Renal cortical epithelial cell (primary cell): ENCODE measurements around the gene MROH9. TPM values are rescaled to one million over a fixed set of nuclear protein-coding genes. Genes with fewer than 3 reads are reported as not detected.
"Not testable (repeated sequence)": the region's sequence is repeated elsewhere in the genome, so short reads cannot be mapped to it uniquely, and the experiment has no call there.

Source experiments
- DNase-seq: peaks from one replicate; pipeline ENCODE4 v3.0.0-alpha.2; 2011; ENCODE audit warnings: low read depth
- total RNA-seq: library from RNA; depleted of rRNA; stranded (reverse); fragments of >200 nt; gene quantifications from 2 replicates; pipeline ENCODE4 v1.2.3, GENCODE V29; 2014

Gene MROH9
- not detected in 2 replicates for total RNA-seq

- no peak for DNase-seq
Observed at GRCh38 chr1:170935231-170935630, at the start of gene MROH9. MROH9 (plus strand) TSS chr1:170935534; CDS start chr1:170945557, 10,023 bp downstream.

- DNase-seq, result no peak
Observed at GRCh38 chr1:170885551-170885950, 49.8 kb upstream of the MROH9 start.

GRCh38 chr1:170886460-170886859 is 48.9 kb upstream of the MROH9 start:
- no peak for DNase-seq

GRCh38 chr1:170887726-170888125 is 47.6 kb upstream of the MROH9 start:
- no peak for DNase-seq

GRCh38 chr1:170891872-170892271 is 43.5 kb upstream of the MROH9 start:
- no peak for DNase-seq

- DNase-seq, result no peak
Observed at GRCh38 chr1:170893655-170894297, 41.6 kb upstream of the MROH9 start.

- no peak for DNase-seq
Observed at GRCh38 chr1:170903961-170904360, 31.4 kb upstream of the MROH9 start.

GRCh38 chr1:170908942-170909341 is 26.4 kb upstream of the MROH9 start:
- no peak for DNase-seq

- DNase-seq, result no peak
Observed at GRCh38 chr1:170910273-170910672, 25.1 kb upstream of the MROH9 start.

- no peak for DNase-seq
Observed at GRCh38 chr1:170917373-170917772, 18.0 kb upstream of the MROH9 start.

- peak; percentile 10 for DNase-seq
Observed at GRCh38 chr1:170924656-170925055, 10.7 kb upstream of the MROH9 start.

- DNase-seq, result peak; percentile 7
Observed at GRCh38 chr1:170927955-170928840, 7.1 kb upstream of the MROH9 start.

GRCh38 chr1:170929412-170929834 is 5.9 kb upstream of the MROH9 start:
- no peak for DNase-seq

- peak; percentile 53 for DNase-seq
Observed at GRCh38 chr1:170929835-170930554, 5.3 kb upstream of the MROH9 start.

- DNase-seq, result no peak
Observed at GRCh38 chr1:170931650-170932049, 3.7 kb upstream of the MROH9 start.

GRCh38 chr1:170932236-170932635 is 3.1 kb upstream of the MROH9 start:
- DNase-seq, result no peak

GRCh38 chr1:170938281-170938680 is 2.9 kb downstream of the MROH9 start:
- no peak for DNase-seq

GRCh38 chr1:170939476-170939875 is 4.1 kb downstream of the MROH9 start:
- DNase-seq, result no peak

GRCh38 chr1:170951744-170952143 is 16.4 kb downstream of the MROH9 start:
- not testable (repeated sequence) for DNase-seq

GRCh38 chr1:170959385-170959784 is 24.1 kb downstream of the MROH9 start:
- DNase-seq, result no peak

- DNase-seq, result no peak
Observed at GRCh38 chr1:170964506-170964905, 29.2 kb downstream of the MROH9 start.
